Measurements from ENCODE around the gene SNX18.
"Not testable (repeated sequence)": the region's sequence is repeated elsewhere in the genome, so short reads cannot be mapped to it uniquely, and the experiment has no call there.

The SNX18 gene

GRCh38 chr5:54519509-54519876 lies 1.9 kb downstream of the SNX18 start:
- no peak for DNase-seq (ENCODE audit: low read depth)

- no peak for DNase-seq (ENCODE audit: low read depth)
Observed at GRCh38 chr5:54520438-54520846, 2.9 kb downstream of the SNX18 start.

GRCh38 chr5:54520940-54521339 lies 3.4 kb downstream of the SNX18 start:
- no peak for DNase-seq (ENCODE audit: low read depth)

GRCh38 chr5:54521856-54522479 lies 4.4 kb downstream of the SNX18 start:
- DNase-seq (ENCODE audit: low read depth): no peak

- DNase-seq (ENCODE audit: low read depth): no peak
Observed at GRCh38 chr5:54523534-54523933, 6.0 kb downstream of the SNX18 start.

GRCh38 chr5:54524082-54524481 lies 6.5 kb downstream of the SNX18 start:
- DNase-seq (ENCODE audit: low read depth): no peak

- DNase-seq (ENCODE audit: low read depth): no peak
Observed at GRCh38 chr5:54524704-54525103, 7.1 kb downstream of the SNX18 start.

- no peak for DNase-seq (ENCODE audit: low read depth)
Observed at GRCh38 chr5:54525261-54525660, 7.7 kb downstream of the SNX18 start.

GRCh38 chr5:54525692-54526091 lies 8.1 kb downstream of the SNX18 start:
- no peak for DNase-seq (ENCODE audit: low read depth)

- no peak for DNase-seq (ENCODE audit: low read depth)
Observed at GRCh38 chr5:54526604-54527288, 9.2 kb downstream of the SNX18 start.

GRCh38 chr5:54528633-54529209 lies 11.2 kb downstream of the SNX18 start:
- no peak for DNase-seq (ENCODE audit: low read depth)

GRCh38 chr5:54529565-54529964 lies 12.0 kb downstream of the SNX18 start:
- DNase-seq (ENCODE audit: low read depth): no peak

GRCh38 chr5:54531546-54531945 lies 14.0 kb downstream of the SNX18 start:
- DNase-seq (ENCODE audit: low read depth): no peak

GRCh38 chr5:54533541-54534190 lies 16.1 kb downstream of the SNX18 start:
- no peak for DNase-seq (ENCODE audit: low read depth)

GRCh38 chr5:54534191-54535004 lies 16.8 kb downstream of the SNX18 start:
- DNase-seq (ENCODE audit: low read depth): no peak

- DNase-seq (ENCODE audit: low read depth): no peak
Observed at GRCh38 chr5:54535149-54535844, 17.7 kb downstream of the SNX18 start.

- not testable (repeated sequence) for DNase-seq (ENCODE audit: low read depth)
Observed at GRCh38 chr5:54536375-54536774, 18.8 kb downstream of the SNX18 start.

- not testable (repeated sequence) for DNase-seq (ENCODE audit: low read depth)
Observed at GRCh38 chr5:54536861-54537260, 19.3 kb downstream of the SNX18 start.

- DNase-seq (ENCODE audit: low read depth): no peak
Observed at GRCh38 chr5:54537725-54538124, 20.2 kb downstream of the SNX18 start.

- DNase-seq (ENCODE audit: low read depth): no peak
Observed at GRCh38 chr5:54538156-54538555, 20.6 kb downstream of the SNX18 start.

- no peak for DNase-seq (ENCODE audit: low read depth)
Observed at GRCh38 chr5:54539001-54539400, 21.4 kb downstream of the SNX18 start.

GRCh38 chr5:54540286-54540685 lies 22.7 kb downstream of the SNX18 start:
- DNase-seq (ENCODE audit: low read depth): no peak
